Neural crest cell (in vitro differentiated cells): Measurements from ENCODE around the gene ADCYAP1. TPM values are rescaled to one million over a fixed set of nuclear protein-coding genes. Genes with fewer than 3 reads are reported as not detected.

ENCODE experiments used
- DNase-seq: peaks from one replicate; pipeline ENCODE4 v3.0.0; 2021; ENCODE audit warnings: low read depth, mixed read lengths, low spot score
- H3K27ac Mint-ChIP-seq: one replicate; pipeline ENCODE4 v1.8.0; 2021; ENCODE audit warnings: mild to moderate bottlenecking, mixed read lengths; ENCODE audit not compliant: unreplicated experiment
- H3K27me3 Mint-ChIP-seq: 2 replicates; pipeline ENCODE4 v1.8.0; 2021; ENCODE audit warnings: low read depth, mild to moderate bottlenecking, mixed read lengths
- H3K36me3 Mint-ChIP-seq: 2 replicates; pipeline ENCODE4 v1.8.0; 2021; ENCODE audit warnings: low read depth, mild to moderate bottlenecking, mixed read lengths
- H3K4me1 Mint-ChIP-seq: 2 replicates; pipeline ENCODE4 v1.8.0; 2021; ENCODE audit warnings: mixed read lengths
- H3K4me3 Mint-ChIP-seq: one replicate; pipeline ENCODE4 v1.8.0; 2021; ENCODE audit warnings: mild to moderate bottlenecking, mixed read lengths
- H3K9me3 Mint-ChIP-seq: 2 replicates; pipeline ENCODE4 v1.8.0; 2021; ENCODE audit warnings: mixed read lengths
- CTCF ChIP-seq: fragments of 200-600 bp; sonication (generic); conservative IDR thresholded peaks from 2 replicates; pipeline ENCODE4 v1.5.0; 2021; ENCODE audit warnings: antibody characterized with exemption, mild to moderate bottlenecking
- total RNA-seq: library from RNA; stranded (reverse); gene quantifications from 2 replicates; pipeline ENCODE4 v1.2.1, GENCODE V29; 2021

The ADCYAP1 gene
- total RNA-seq, 1 donor from 2014 or later, result 0.68 TPM

DNA sequence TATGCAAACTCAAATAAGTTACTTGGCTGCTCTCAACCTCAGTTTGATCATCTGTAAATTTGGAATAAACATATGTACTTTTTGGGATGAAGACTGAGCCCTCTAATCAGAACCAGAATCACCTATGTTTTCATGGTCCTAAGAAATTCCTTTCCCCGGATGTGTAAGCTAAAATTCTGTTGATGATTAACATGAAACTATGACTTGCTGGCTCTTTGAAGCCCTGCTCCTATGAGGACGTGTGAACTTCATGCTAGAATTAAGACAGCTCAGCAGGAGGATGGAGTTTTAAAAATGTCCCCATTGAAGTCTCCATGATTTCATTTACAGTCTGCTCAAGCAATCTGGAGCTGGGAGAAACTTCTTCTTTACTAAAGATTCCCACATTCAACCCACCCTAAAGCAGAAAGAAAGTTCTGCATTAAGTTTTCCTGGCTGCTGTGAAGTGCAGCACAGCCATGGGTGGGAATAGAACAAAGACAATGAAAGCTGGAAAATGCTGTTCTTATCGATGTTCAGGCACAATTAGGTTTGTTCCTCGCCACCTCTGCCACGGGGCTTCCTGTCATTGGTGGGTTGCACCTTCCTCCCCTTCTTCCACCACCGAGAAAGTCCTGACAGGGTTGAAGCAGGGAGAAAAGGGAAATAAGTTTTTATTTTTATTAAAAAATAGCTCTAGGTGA lies 50.9 kb downstream of the ADCYAP1 start:
- Mint-ChIP-seq H3K27me3 (peaks cover 7% of the 10 kb centered on the region), H3K4me3 (no peak overlapping the region), H3K36me3 (no peaks in the 10 kb centered on the region), H3K4me1 (no peaks in the 10 kb centered on the region), H3K27ac (no peak overlapping the region), H3K9me3 (no peaks in the 10 kb centered on the region)
- DNase-seq, result no peak
- TF ChIP-seq CTCF, result no peak

GRCh38 chr18:957829-958228 lies 53.2 kb downstream of the ADCYAP1 start:
- no peak for DNase-seq
- H3K4me3 Mint-ChIP-seq, result no peak overlapping the region
- H3K27me3 Mint-ChIP-seq, result peaks cover 11% of the 10 kb centered on the region
- H3K9me3 Mint-ChIP-seq, result no peaks in the 10 kb centered on the region
- H3K36me3 Mint-ChIP-seq, result no peaks in the 10 kb centered on the region
- peaks cover 6% of the 10 kb centered on the region for H3K4me1 Mint-ChIP-seq
- no peak overlapping the region for H3K27ac Mint-ChIP-seq
- TF ChIP-seq CTCF, result no peak

DNA sequence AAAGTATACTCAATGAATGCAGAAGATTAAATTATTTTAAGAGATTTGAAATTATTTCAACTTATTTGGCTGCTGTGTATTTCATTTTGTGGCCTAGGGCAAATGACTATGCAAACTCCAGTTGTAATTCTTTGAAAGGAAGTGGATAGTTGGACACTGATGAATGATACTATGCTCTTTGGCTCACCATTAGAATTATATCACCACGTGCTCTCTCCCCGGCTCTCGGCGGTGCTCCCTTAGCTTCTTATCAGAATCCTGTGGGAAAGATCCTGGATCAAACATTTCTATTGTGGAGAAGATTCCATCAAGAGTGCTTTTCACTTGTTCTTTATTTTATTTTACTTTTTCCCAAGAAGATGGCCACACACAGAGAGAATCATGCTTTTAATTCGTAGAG lies 55.2 kb downstream of the ADCYAP1 start:
- Mint-ChIP-seq H3K27ac (no peak overlapping the region), H3K36me3 (no peaks in the 10 kb centered on the region), H3K4me3 (no peak overlapping the region), H3K4me1 (peaks cover 6% of the 10 kb centered on the region), H3K27me3 (peaks cover 19% of the 10 kb centered on the region), H3K9me3 (no peaks in the 10 kb centered on the region)
- no peak for DNase-seq
- no peak for TF ChIP-seq CTCF

Other genes with a start within 250 kb of the ADCYAP1 start
- 264 and 268 TPM in 2 replicates for gene TYMS, start 247.2 kb upstream of the ADCYAP1 start, total RNA-seq
- 78.6 and 83.3 TPM in 2 replicates for gene ENOSF1, start 192.2 kb upstream of the ADCYAP1 start, total RNA-seq
- gene YES1, start 92.6 kb upstream of the ADCYAP1 start, total RNA-seq, result 54.7 and 58.7 TPM in 2 replicates